HEK293 (cell line): ENCODE data around the gene DNER.

Experiments used
- CTCF ChIP-seq: fragments of 450-650 bp; formaldehyde crosslinking; IDR thresholded peaks from 2 replicates; pipeline ENCODE4 v1.5.1; 2016; ENCODE audit warnings: missing biosample characterization, missing genetic modification characterization
- SCRT2 ChIP-seq: fragments of 450-650 bp; formaldehyde crosslinking; IDR thresholded peaks from 2 replicates; pipeline ENCODE4 v1.5.1; 2016; ENCODE audit warnings: missing biosample characterization, missing genetic modification characterization
- YY1 ChIP-seq: fragments of 450-650 bp; formaldehyde crosslinking; IDR thresholded peaks from 2 replicates; pipeline ENCODE4 v1.5.1; 2018; ENCODE audit warnings: missing biosample characterization, missing genetic modification characterization
- ZNF114 ChIP-seq: fragments of 450-650 bp; formaldehyde crosslinking; IDR thresholded peaks from 2 replicates; pipeline ENCODE4 v1.5.0; 2017; ENCODE audit warnings: missing biosample characterization, missing genetic modification characterization
- ZNF223 ChIP-seq: fragments of 450-650 bp; formaldehyde crosslinking; IDR thresholded peaks from 2 replicates; pipeline ENCODE4 v1.5.1; 2016; ENCODE audit warnings: missing biosample characterization, missing genetic modification characterization
- ZNF423 ChIP-seq: fragments of 450-650 bp; formaldehyde crosslinking; IDR thresholded peaks from 2 replicates; pipeline ENCODE4 v1.5.1; 2016; ENCODE audit warnings: missing biosample characterization, missing genetic modification characterization
- ZNF510 ChIP-seq: fragments of 450-650 bp; formaldehyde crosslinking; IDR thresholded peaks from 2 replicates; pipeline ENCODE4 v1.5.1; 2018; ENCODE audit warnings: mild to moderate bottlenecking, missing genetic modification characterization, missing biosample characterization; ENCODE audit not compliant: insufficient replicate concordance
- ZNF580 ChIP-seq: fragments of 450-650 bp; formaldehyde crosslinking; IDR thresholded peaks from 2 replicates; pipeline ENCODE4 v1.5.1; 2016; ENCODE audit warnings: missing biosample characterization, missing genetic modification characterization
- ZNF600 ChIP-seq: fragments of 450-650 bp; formaldehyde crosslinking; IDR thresholded peaks from 2 replicates; pipeline ENCODE4 v1.5.1; 2016; ENCODE audit warnings: missing biosample characterization, missing genetic modification characterization
- ZNF610 ChIP-seq: fragments of 450-650 bp; formaldehyde crosslinking; IDR thresholded peaks from 2 replicates; pipeline ENCODE4 v1.5.1; 2016; ENCODE audit warnings: missing biosample characterization, missing genetic modification characterization, borderline replicate concordance

GRCh38 chr2:229456091-229456490 lies 258.3 kb downstream of the DNER start:
- no peak for TF ChIP-seq ZNF423 (tag by site-specific recombination)
- TF ChIP-seq ZNF114 (tag by site-specific recombination) = no peak
- no peak for TF ChIP-seq SCRT2 (tag by site-specific recombination)
- TF ChIP-seq ZNF223 (tag by site-specific recombination) = no peak
- no peak for TF ChIP-seq CTCF
- TF ChIP-seq ZNF610 (tag by site-specific recombination) = no peak
- TF ChIP-seq ZNF600 (tag by site-specific recombination) = no peak
- TF ChIP-seq ZNF580 (tag by site-specific recombination) = no peak
- no peak for TF ChIP-seq YY1 (tag by site-specific recombination)
- TF ChIP-seq ZNF510 (tag by site-specific recombination) = no peak
